Naive B cell (primary cell): Measurements from ENCODE around the gene MAGED4. TPM values are rescaled to one million over a fixed set of nuclear protein-coding genes. Genes with fewer than 3 reads are reported as not detected.
"Not testable (repeated sequence)": the region's sequence is repeated elsewhere in the genome, so short reads cannot be mapped to it uniquely, and the experiment has no call there.

Source experiments
- ATAC-seq, 2 donors: fragments of 150-1000 bp; cut with Tn5 transposase; 2 replicates each; pipeline ENCODE4 v1.10.0; 2021; ENCODE audit warnings: low read depth in 2 of 2, mild to moderate bottlenecking in 2 of 2, moderate library complexity in 2 of 2
- DNase-seq: peaks from one replicate; pipeline ENCODE4 v3.0.0; 2022
- H3K27ac Mint-ChIP-seq, 6 donors: one replicate each; pipeline ENCODE4 v1.8.0; 2020 to 2022; ENCODE audit warnings: mild to moderate bottlenecking in 6 of 6, mixed read lengths in 6 of 6, moderate library complexity in 5 of 6, inconsistent platforms in 2 of 6
- H3K27me3 Mint-ChIP-seq, 3 donors: one replicate each; pipeline ENCODE4 v1.8.0; 2021 to 2022; ENCODE audit warnings: mixed read lengths in 3 of 3, mild to moderate bottlenecking in 1 of 3
- H3K36me3 Mint-ChIP-seq, 2 donors: one replicate each; pipeline ENCODE4 v1.8.0; 2020 to 2022; ENCODE audit warnings: mixed read lengths in 2 of 2, inconsistent platforms in 1 of 2, mild to moderate bottlenecking in 1 of 2
- H3K4me1 Mint-ChIP-seq, 3 donors: one replicate each; pipeline ENCODE4 v1.8.0; 2020 to 2022; ENCODE audit warnings: mixed read lengths in 3 of 3, inconsistent platforms in 1 of 3, mild to moderate bottlenecking in 1 of 3, moderate library complexity in 1 of 3
- H3K4me3 Mint-ChIP-seq, 8 donors: one replicate each; pipeline ENCODE4 v1.8.0; 2020 to 2022; ENCODE audit warnings: mild to moderate bottlenecking in 8 of 8, mixed read lengths in 8 of 8, moderate library complexity in 8 of 8, inconsistent platforms in 2 of 8
- H3K9me3 Mint-ChIP-seq, 7 donors: one replicate each; pipeline ENCODE4 v1.8.0; 2020 to 2022; ENCODE audit warnings: mixed read lengths in 7 of 7, mild to moderate bottlenecking in 5 of 7, inconsistent platforms in 2 of 7, moderate library complexity in 1 of 7
- polyA plus RNA-seq, 6 donors: library from polyadenylated mRNA; unstranded; fragments of 300-500 nt; fragmentation: Illumina TruSeq; gene quantifications; one replicate each; pipeline ENCODE4 v1.2.3, GENCODE V29; 2021; ENCODE audit warnings: low read depth in 6 of 6

The MAGED4 gene, protein sequence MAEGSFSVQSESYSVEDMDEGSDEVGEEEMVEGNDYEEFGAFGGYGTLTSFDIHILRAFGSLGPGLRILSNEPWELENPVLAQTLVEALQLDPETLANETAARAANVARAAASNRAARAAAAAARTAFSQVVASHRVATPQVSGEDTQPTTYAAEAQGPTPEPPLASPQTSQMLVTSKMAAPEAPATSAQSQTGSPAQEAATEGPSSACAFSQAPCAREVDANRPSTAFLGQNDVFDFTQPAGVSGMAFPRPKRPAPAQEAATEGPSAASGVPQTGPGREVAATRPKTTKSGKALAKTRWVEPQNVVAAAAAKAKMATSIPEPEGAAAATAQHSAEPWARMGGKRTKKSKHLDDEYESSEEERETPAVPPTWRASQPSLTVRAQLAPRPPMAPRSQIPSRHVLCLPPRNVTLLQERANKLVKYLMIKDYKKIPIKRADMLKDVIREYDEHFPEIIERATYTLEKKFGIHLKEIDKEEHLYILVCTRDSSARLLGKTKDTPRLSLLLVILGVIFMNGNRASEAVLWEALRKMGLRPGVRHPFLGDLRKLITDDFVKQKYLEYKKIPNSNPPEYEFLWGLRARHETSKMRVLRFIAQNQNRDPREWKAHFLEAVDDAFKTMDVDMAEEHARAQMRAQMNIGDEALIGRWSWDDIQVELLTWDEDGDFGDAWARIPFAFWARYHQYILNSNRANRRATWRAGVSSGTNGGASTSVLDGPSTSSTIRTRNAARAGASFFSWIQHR
- 10 to 100 TPM in 3 of 6 donors, 1 to 10 TPM in 1, under 1 TPM in 2; 0.10 to 10.7 (median 9.0) TPM for polyA plus RNA-seq

GRCh38 chrX:52184440-52185077 is at the start of gene MAGED4:
TSS of gene MAGED4 (plus strand) at chrX:52184888. CDS start at chrX:52185923, 1,035 bp downstream.
- DNase-seq, H3K36me3 Mint-ChIP-seq, H3K27ac Mint-ChIP-seq, H3K27me3 Mint-ChIP-seq, H3K9me3 Mint-ChIP-seq, H3K4me1 Mint-ChIP-seq, H3K4me3 Mint-ChIP-seq: not testable (repeated sequence)
- ATAC-seq: peak; percentile 44 to 50

DNA sequence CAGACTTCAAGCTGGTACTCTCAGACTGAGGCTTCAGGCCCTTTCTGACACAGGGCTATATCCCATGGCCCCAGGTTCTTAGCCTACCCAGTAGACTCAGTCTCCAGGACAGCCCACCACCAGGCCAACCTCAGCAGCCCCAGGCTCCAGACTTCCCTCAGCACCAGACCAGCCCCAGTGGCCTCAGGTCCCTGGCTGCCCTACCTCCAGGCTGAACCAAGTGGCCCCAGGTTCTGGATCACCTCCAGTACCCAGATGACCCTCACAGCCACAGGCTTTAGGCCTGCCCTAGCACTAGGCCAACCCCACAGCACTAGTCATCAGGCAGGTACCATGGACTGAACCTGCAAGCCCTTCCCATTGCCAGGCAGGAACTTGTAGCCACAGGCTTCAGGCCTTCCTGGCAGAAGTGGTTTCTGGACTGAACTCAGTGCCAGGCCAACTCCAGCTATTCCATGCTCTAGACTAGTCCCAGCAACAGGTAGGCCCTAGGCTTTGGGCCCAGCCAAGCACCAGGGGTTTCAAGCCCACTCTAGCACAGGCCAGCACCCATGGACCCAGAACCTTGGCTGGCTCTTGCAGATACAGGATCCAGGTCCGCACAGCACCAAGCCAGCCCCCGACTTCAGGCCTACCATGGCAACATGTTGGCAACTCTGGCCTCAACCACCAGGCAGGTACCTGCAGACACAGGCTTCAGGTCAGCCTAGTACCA is 45.7 kb upstream of the MAGED4 start:
- no peak for ATAC-seq
- H3K27me3 Mint-ChIP-seq: no peaks in the 10 kb centered on the region
- no peak overlapping the region for H3K27ac Mint-ChIP-seq

DNA sequence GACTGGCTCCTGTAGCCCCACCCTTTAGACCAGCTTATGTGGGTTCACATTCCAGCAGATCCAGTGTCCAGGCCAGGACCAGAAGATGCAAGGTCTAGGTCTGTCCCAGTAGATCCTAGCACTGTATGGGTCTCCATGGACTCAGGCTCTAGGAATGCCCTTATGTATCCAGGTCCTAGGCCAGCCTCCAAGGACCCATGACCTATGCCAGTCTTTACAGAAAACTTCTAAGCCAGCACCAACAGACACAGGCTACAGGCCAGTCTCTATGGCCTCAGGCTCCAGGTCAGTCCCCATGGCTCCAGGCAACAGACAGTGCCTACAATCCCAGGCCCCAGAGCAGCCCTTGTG is 45.2 kb upstream of the MAGED4 start:
- Mint-ChIP-seq H3K36me3 (no peaks in the 10 kb centered on the region), H3K4me1 (no peaks in the 10 kb centered on the region), H3K4me3 (no peak overlapping the region), H3K9me3 (peaks cover 0 to 3% (median 0%) of the 10 kb centered on the region in 7 donors), H3K27ac (no peak overlapping the region), H3K27me3 (no peaks in the 10 kb centered on the region)
- DNase-seq: no peak
- ATAC-seq: no peak

More for the DNA sequence above, 45.7 kb upstream of the MAGED4 start:
- Mint-ChIP-seq H3K36me3 (no peaks in the 10 kb centered on the region), H3K4me3 (no peak overlapping the region), H3K4me1 (no peaks in the 10 kb centered on the region), H3K9me3 (peaks cover 0 to 3% (median 0%) of the 10 kb centered on the region in 7 donors)
- DNase-seq: no peak

DNA sequence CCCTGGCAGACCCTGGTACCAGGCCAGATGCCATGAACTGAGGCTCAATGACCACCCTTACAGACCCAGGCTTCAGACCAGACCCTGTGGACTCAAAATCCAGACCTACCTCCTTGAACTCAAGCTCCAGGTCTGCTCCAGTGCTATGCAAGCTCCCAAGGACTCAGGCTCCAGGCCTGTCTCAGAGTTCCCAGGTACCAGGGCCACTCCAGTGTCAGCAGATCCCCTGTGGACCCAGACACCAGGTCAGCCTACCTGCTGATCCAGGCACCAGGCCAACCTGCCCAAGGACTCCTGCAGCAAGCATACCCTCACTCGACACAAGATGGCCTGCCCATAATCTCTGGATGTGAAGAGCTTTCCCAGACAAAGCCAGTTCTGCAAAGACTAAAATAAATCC is 44.7 kb upstream of the MAGED4 start:
- ATAC-seq (no peak), DNase-seq (no peak)
- Mint-ChIP-seq H3K9me3 (peaks cover 0 to 3% (median 0%) of the 10 kb centered on the region in 7 donors), H3K27me3 (no peaks in the 10 kb centered on the region), H3K27ac (no peak overlapping the region), H3K4me3 (no peak overlapping the region), H3K36me3 (no peaks in the 10 kb centered on the region), H3K4me1 (no peaks in the 10 kb centered on the region)

GRCh38 chrX:52150667-52151066 is 34.0 kb upstream of the MAGED4 start:
- not testable (repeated sequence) for H3K4me3 Mint-ChIP-seq, H3K36me3 Mint-ChIP-seq, ATAC-seq, DNase-seq, H3K4me1 Mint-ChIP-seq, H3K27me3 Mint-ChIP-seq
- Mint-ChIP-seq H3K9me3 (peaks cover 0 to 11% (median 0%) of the 10 kb centered on the region in 7 donors), H3K27ac (peak overlapping the region in 1 of 6 donors; percentile 7)

- Mint-ChIP-seq H3K27me3 (peaks cover 0 to 22% (median 8%) of the 10 kb centered on the region in 3 donors), H3K4me3 (peak overlapping the region in 1 of 8 donors; percentile 47)
- not testable (repeated sequence) for H3K4me1 Mint-ChIP-seq, H3K9me3 Mint-ChIP-seq, H3K36me3 Mint-ChIP-seq, H3K27ac Mint-ChIP-seq, DNase-seq, ATAC-seq
Observed at GRCh38 chrX:52160140-52160539, 24.5 kb upstream of the MAGED4 start.

DNA sequence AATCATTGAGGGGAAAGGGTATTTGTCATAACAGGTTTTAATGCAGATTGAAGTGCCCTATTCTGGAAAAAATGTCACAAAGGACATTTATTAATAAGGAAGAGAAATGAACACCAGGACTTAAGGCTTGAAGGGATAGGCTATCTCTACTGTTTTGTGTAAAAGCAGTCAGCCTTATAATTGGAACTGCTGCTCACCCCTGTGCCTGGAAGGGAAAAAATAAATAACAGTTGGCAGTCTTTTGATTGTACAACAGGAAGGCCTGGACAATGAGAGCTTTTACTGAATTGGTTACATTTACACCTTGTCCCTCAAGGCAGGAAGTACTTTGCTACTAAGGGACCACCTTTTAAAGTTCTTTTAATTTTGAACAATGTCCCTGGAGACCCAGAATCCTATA is 17.8 kb upstream of the MAGED4 start:
- no peaks in the 10 kb centered on the region for H3K4me1 Mint-ChIP-seq
- DNase-seq: no peak
- peaks cover 0 to 24% (median 17%) of the 10 kb centered on the region in 3 donors for H3K27me3 Mint-ChIP-seq
- ATAC-seq: no peak
- H3K36me3 Mint-ChIP-seq: no peaks in the 10 kb centered on the region
- H3K9me3 Mint-ChIP-seq: peaks cover 0 to 6% (median 3%) of the 10 kb centered on the region in 7 donors
- no peak overlapping the region for H3K27ac Mint-ChIP-seq
- H3K4me3 Mint-ChIP-seq: no peak overlapping the region

- H3K36me3 Mint-ChIP-seq, ATAC-seq, H3K27ac Mint-ChIP-seq, H3K4me3 Mint-ChIP-seq, H3K4me1 Mint-ChIP-seq, DNase-seq: not testable (repeated sequence)
- Mint-ChIP-seq H3K9me3 (peaks cover 2 to 14% (median 11%) of the 10 kb centered on the region in 7 donors), H3K27me3 (peaks cover 0 to 28% (median 19%) of the 10 kb centered on the region in 3 donors)
Observed at GRCh38 chrX:52171055-52171454, 13.6 kb upstream of the MAGED4 start.

GRCh38 chrX:52185078-52185453 is 378 bp downstream of the MAGED4 start:
- not testable (repeated sequence) for H3K36me3 Mint-ChIP-seq, DNase-seq, H3K4me1 Mint-ChIP-seq, H3K4me3 Mint-ChIP-seq, H3K27ac Mint-ChIP-seq, H3K27me3 Mint-ChIP-seq, H3K9me3 Mint-ChIP-seq
- peak in 1 of 2 donors; percentile 12 for ATAC-seq

DNA sequence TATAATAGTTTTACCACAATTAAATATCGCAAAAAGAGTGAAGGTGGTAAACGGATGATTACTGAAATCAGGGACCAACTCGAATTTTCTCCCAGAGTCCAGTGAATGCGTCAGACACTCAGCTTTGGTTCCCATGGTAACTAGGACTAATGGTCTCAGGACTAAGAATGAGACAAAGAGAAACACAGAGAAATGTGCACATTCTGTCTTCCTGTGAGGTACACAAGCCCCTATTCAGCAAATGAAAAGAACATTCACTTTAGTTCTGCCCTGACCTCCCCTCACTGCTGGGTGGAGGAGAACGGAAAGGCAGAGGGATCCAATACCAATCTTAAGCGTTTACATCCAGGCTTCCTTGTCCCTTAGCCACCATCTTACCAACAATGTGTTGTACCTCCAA is 26.7 kb downstream of the MAGED4 start:
- H3K4me3 Mint-ChIP-seq, H3K27ac Mint-ChIP-seq, H3K9me3 Mint-ChIP-seq, H3K36me3 Mint-ChIP-seq, H3K4me1 Mint-ChIP-seq, ATAC-seq, DNase-seq: not testable (repeated sequence)
- peaks cover 4 to 20% (median 10%) of the 10 kb centered on the region in 3 donors for H3K27me3 Mint-ChIP-seq

DNA sequence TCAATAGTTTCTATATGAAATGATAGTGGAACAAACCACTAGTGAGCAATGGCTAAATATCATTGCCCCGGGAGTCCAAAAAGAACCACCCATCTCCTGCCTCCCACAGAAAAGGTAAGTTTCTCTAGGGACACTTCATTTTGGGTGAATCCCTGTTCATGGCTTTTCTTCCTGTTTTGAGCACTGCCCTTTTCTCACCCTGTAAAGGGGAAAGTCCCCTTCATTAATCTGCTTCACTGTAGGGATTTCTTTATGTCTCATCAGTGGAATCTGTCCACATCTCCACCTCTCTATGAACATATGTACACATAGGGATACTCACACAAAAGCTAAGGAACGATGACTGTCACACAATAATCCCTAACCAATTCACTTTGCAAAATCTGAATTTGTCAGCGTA is 28.6 kb downstream of the MAGED4 start:
- Mint-ChIP-seq H3K27me3 (peaks cover 4 to 22% (median 10%) of the 10 kb centered on the region in 3 donors), H3K36me3 (no peaks in the 10 kb centered on the region), H3K27ac (no peak overlapping the region), H3K4me1 (no peaks in the 10 kb centered on the region), H3K9me3 (no peaks in the 10 kb centered on the region), H3K4me3 (no peak overlapping the region)
- ATAC-seq (no peak), DNase-seq (no peak)

- ATAC-seq (no peak), DNase-seq (no peak)
- Mint-ChIP-seq H3K9me3 (peaks cover 0 to 21% (median 7%) of the 10 kb centered on the region in 7 donors), H3K4me3 (no peak overlapping the region), H3K4me1 (no peaks in the 10 kb centered on the region), H3K27me3 (peaks cover 8 to 38% (median 10%) of the 10 kb centered on the region in 3 donors), H3K36me3 (peaks cover 0 to 8% of the 10 kb centered on the region in 2 donors), H3K27ac (no peak overlapping the region)
Observed at GRCh38 chrX:52216541-52216940, 31.9 kb downstream of the MAGED4 start.
